ENCODE data around the gene SMCHD1.

Gene SMCHD1

DNA sequence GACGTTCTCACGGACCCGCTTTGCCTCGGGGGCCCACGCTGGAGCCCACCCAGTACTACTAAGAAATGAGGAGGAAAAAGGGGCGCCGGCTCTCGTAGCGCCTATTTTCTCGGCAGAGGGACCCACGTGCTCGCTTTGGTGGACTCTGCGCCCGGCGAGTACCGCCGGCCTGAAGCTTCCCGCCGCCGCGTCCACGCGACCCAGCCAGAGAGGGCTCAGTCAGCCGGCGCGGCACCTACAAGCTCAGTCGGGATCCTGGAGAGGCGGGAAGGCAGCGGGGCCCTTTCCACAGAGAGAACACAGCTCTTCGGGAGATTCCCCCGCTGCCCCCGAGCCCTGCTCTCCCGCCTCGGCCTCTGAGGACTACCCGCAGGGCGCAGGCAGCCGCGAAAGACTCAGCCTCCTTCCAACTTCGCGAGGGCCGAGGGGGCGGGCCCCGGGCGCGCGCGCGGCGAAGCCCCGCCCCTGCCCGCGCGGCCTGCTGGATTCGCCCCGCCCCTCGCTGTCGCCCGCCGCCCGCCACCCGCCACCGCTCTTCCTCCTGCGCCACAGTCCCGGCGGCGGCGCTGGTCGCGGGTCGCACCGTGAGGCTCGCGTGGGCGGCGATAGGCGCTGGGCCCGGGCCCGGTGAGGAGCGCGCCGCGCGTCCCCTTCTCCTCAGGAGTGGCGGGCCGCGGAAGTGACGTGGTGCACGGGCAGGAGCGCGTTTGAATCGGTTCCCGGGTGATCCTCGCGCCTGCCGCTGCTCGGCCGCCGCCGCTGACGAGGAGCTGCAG is at the start of gene SMCHD1:
TSS of gene SMCHD1 (plus strand) at position 549 of the 776 bp plus-strand sequence. CDS start 350 bp downstream, outside the sequence.
- FAIRE-seq: no peak
- DNase-seq (ENCODE audit: low spot score): peak; percentile 63

DNA sequence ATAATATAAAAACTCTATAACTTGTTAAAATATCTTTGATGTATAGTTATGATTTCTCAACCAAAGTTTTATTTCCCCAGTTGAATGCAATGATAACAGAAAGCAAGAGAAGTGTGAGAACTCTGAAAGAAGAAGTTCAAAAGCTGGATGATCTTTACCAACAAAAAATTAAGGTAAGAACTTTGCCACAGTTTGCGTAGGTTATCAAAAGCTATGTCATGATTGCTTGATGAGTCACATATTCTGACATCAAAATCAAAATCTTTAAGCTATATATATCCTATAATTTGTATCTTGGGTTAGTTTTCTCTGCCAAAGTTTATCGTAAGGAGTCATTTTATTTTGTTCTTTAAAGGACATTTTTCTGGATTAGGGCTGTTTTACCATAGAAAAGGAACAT is 49.2 kb upstream of the SMCHD1 start:
- DNase-seq (ENCODE audit: low spot score) (no peak), FAIRE-seq (no peak)

DNA sequence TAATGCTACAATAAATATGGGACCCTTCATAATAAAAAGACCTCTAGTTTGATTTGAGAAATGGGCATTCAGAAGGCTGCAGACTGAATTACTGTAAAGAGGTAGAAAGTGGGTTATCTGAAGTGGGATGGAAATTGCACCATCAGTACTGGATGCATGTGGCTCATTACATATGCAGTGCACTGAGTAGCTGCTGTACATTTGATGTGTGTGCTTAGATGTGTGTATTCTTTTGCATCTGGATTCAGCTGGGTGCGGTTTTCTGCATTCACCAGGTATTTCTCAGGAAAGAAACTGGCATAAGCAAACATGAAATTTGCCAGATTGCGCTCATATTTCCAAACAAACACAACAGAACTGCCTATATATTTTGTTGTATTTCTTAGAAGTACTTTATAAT is 45.9 kb upstream of the SMCHD1 start:
- FAIRE-seq (no peak), DNase-seq (ENCODE audit: low spot score) (no peak)

DNA sequence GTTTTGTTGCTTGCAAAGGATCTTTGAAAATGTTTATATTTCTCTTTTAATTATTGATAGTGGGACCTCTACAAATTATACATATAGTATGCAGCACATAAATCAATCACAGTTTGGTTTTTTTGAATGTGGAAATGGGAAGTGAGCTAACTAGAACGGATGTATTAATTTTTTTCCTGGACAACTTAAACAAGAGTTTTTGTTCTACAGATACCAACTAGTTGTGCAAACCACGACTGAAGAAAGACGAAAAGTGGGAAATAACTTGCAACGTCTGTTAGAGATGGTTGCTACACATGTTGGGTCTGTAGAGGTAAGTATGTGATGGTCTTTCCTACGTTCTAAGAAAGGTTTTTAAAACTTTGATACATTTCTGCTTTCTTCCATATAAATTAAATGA is 45.0 kb upstream of the SMCHD1 start:
- DNase-seq (ENCODE audit: low spot score) (no peak), FAIRE-seq (no peak)

DNA sequence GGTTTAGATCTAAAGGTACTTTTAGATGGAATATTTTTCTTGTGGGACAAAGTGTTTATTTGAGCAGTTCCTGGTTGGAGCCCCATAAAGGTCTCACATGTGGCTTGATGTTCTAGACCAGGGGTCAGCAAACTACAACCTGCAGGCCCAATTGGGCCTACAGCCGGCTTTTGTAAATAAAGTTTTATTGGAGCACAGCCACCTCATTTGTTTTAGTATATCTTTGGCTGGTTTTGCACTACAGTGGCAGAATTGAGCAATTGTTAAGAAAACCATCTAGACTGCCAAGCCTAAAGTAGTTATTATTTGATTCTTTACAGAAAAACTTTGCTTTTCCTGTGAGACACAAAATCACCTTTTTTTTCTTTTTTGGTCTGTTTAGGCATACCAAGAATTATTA is 42.5 kb upstream of the SMCHD1 start:
- no peak for DNase-seq (ENCODE audit: low spot score)
- no peak for FAIRE-seq

DNA sequence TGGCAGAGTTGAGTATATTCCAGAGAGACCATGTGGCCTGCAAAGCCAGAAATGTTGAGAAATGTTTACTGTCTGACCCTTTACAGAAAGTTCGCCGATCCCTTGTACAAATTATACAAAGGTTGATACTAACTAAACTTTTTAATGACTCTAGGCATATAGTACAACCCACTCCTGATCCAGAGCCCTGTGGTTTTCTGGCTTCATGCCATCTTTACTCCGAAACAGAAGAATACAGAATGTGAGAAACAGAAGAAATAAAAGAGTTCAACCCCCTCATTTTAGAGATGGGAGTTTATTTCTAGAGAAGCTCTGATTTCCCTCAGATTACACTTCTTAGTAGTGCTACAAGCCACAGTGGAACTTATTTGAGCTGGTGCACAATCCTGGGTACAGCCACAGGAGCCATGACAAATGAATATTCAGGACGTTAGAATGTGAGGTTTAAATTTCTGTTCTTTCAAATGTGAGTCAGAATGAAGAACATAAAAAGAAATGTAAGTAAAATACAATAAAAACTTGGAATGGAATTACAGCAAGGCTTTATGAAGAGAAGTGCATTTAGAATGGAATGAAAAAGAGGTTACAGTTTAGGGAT is 38.0 kb upstream of the SMCHD1 start:
- no peak for DNase-seq (ENCODE audit: low spot score)
- no peak for FAIRE-seq

DNA sequence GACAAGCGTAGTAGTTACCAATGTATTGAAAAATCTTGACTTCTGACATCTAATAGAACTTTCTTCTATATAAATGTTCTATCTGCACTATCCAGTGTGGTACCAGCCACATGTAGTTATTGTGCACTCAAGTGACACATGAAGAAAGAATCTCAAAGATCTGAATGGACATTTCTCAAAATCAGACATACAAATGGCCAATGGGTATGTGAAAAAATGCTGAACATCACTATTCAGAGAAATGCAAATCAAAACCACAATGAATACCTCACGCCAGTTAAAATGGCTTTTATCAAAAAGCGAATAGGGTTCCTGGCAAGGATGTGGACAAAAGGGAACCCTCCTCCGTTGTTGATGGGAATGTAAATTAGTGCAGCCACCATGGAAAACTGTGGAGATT is 37.5 kb upstream of the SMCHD1 start:
- DNase-seq (ENCODE audit: low spot score): no peak
- no peak for FAIRE-seq

DNA sequence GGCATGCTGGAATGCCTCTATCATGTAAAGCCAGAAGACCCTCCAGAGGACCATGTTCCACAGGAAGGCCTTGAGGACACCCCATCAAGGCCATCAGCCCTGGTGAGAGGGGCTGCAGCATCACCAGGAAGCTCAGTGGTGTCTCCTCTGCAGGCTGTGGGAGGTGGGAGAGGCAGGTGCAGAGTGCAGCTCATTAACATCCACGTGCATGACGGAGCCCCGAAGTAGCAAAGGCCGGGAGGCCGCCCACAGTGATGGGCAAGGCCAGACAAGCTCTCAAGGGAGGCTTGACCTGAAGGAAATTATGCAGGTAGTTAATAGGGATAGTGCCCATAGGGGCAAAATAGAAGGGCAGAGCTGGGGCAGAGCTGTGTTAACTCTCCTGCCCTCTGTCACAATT is 30.3 kb upstream of the SMCHD1 start:
- DNase-seq (ENCODE audit: low spot score) (no peak), FAIRE-seq (no peak)

DNA sequence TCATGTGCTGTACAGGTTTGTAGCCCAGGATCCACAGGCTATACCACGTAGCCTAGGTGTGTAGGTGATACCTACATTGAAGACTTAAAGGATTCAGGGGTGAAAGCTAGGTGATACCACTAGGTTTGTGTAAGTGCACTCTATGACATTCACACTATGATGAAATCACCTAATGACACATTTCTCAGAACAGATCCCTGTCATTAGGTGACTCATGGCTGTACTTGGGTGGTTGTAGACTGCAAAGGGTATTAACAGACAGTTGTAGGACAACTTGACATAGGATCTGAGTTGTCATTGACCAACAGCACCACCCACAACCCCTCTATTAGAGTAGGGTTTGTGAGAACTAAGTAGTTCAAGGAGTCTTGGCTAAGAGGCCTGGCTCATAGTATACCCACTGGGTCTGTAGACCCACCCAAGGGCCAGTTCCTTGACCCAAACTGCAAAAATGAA is 27.7 kb upstream of the SMCHD1 start:
- no peak for FAIRE-seq
- peak; percentile 48 for DNase-seq (ENCODE audit: low spot score)

DNA sequence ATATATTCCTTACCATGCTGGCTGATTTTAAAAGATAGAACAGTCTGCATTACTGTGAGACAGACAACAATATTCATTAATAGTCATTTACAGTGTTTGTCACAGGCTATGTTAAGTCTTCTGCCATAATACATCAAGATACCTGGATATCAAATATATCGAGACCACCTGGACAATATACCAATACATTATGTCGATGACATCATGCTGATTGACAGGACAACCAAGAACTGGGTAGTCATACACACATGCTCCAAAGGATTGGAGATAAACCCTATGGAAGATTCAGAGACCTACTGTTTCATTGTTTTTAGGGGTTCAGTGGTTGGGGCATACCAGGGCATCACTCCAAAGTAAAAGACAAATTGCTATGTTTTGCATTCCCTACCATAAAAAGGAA is 26.5 kb upstream of the SMCHD1 start:
- no peak for FAIRE-seq

DNA sequence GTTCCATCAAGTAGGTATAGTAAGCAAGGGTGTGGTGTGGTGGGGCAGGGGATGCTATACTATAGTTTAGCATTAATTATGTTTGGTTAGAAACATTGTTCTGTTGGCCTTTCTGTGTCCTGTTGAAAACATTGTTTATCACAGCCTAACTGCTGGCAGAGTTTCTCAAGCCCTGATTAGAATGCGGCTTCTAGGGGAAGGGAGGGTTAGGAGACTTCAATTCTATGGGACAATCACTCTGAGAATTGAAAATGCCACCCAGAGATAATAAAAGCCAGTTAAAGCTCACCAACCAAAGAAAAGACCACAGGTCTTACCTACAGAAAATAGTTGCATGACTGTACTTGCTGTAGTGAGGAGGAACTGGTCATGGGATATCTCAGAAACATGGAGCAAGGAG is 19.9 kb upstream of the SMCHD1 start:
- FAIRE-seq: no peak
- DNase-seq (ENCODE audit: low spot score): no peak

More for the DNA sequence above, 26.5 kb upstream of the SMCHD1 start:
- no peak for DNase-seq (ENCODE audit: low spot score)

DNA sequence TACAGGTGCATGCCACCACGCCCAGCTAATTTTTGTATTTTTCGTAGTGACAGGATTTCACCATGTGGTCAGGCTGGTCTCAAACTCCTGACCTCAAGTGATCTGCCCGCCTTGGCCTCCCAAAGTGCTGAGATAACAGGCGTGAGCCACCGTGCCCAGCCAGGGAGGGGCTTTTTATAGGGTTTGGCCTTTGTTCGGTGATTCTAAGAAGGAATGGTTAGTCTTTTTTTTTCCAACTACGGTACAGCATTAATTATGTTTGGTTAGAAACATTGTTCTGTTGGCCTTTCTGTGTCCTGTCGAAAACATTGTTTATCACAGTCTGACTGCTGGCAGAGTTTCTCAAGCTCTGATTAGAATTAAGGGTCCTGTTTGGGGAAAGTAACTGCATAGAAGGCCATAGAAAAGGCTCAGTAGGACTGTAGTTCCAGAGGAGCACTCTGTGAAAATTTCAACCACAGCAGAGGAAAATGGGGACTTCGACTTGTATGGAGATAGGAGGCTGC is 19.3 kb upstream of the SMCHD1 start:
- FAIRE-seq (no peak), DNase-seq (ENCODE audit: low spot score) (no peak)

DNA sequence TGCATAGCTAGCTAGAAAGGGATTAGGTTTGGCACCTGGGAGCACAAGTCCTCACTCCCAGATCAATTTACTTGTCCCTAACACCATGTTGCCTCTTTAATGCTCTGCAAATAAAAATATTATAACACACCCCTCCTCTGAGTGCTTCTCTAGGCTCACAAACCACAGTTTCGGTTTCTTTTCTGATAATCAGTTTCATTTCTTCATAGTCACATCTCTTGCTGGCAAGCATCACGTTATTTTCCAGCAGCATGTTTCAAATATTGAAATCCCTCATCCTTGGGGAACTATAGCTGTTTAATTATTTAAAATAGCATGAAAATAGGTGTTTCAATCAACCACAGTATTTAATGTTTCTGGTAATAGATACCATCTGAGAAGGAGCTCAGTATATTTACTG is 13.9 kb upstream of the SMCHD1 start:
- DNase-seq (ENCODE audit: low spot score) (no peak), FAIRE-seq (no peak)

DNA sequence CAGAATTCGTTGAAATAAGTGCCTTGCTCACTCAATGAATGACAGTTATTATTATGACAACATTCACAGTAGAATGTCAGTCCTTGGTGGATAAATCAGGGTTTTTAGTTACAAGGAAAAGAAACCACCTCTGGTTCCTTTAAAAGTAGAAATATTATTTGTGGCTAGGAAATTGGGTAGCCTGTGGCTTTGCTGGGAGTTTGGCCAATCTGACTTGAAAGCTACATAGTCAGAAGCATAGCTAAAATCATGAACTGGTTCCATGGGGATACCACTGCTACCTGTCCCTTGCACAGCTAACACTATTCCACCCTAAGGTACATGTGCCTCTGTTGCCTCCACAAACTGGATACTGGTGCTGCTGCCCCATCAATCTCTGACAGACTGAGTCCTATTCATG is 12.8 kb upstream of the SMCHD1 start:
- FAIRE-seq: no peak
- DNase-seq (ENCODE audit: low spot score): no peak

DNA sequence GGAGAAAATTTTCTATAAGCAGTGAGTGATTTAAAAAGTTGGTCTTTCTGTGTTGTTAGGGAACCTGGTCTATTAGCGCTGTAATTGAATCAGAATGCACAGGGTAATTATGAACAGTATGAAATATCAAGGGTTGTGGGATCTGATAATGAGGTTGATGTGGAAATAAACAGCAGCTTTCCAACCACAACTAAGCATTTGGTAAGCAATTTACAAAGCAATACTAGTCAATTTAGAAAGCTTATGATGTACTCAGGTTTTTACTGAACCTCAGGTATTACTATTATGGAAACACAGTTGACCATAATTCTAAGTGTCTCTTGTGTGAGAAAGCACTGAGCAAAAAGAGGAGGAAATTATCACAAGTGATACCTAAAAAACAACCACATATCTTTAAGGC is 11.0 kb upstream of the SMCHD1 start:
- no peak for FAIRE-seq
- DNase-seq (ENCODE audit: low spot score): no peak

DNA sequence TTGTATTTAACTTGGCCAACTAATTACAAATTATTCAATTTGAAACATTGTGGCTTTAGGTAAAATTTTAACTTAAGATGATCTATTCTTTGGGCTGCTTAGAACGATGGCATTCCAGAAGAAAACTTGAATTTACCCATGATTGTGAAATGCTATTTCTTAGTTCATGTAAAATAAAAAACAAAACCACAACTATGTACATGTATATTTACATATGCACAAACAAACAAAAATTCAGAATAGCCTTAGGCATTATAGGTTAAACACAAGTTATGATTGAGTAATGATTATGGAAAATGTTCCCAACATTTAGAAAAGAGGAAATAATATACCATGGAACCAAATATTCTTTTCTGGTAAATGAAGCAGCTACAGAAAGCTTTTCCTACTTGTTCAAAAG is 3.5 kb upstream of the SMCHD1 start:
- FAIRE-seq: no peak
- DNase-seq (ENCODE audit: low spot score): no peak

DNA sequence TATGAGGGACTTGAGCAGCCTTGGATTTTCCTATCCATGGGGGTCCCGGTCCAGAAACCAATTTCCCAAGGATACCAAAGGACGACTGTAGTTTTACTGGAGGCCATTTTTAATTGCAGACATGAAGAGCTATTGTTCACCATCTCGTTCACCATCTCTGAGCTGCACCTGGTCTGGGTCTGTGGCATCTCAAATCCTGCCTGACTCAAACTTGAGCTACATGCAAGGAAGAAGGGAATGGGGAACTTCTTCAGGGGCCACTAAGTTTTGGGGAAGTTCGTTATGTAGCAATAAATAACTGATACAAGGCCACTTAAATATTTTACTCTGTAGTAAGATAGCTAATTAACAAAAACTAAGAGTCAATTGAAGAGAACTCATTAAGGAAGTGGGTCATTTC is 2.1 kb upstream of the SMCHD1 start:
- DNase-seq (ENCODE audit: low spot score) (no peak), FAIRE-seq (no peak)

DNA sequence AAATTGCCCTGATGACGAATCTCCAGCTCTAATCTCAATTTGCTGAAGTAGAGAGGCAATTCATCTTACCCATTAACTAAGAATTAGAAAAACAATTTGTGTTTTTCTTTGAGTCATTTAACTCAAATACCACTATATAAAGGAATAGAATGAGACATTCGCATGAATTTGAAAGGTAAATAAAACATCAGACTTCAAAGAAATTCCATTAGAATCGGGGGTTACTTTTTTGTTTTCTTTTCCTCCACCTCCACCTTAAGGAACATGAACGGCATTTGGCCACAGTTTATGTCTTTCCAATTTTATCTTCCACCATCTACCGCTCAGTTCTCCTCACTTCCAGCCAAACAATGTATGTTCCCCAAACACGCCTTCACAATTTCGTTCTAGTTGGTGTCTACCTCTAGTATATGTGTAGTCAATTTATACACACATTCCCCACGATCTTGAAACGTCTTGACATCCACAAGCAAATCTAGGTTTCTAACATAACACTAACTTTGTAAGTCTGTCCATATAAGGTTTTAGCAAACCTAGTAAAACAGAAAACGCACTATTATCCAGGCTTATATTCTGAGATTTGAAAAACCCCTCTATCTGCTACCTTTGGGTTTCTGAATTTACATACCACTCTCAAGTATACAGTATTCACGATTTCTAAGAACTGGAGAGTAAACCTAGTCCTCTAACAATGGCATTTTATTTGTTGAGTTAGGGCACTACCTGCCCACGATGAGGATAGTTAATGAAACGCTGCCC is 1.2 kb upstream of the SMCHD1 start:
- FAIRE-seq: no peak
- DNase-seq (ENCODE audit: low spot score): no peak

DNA sequence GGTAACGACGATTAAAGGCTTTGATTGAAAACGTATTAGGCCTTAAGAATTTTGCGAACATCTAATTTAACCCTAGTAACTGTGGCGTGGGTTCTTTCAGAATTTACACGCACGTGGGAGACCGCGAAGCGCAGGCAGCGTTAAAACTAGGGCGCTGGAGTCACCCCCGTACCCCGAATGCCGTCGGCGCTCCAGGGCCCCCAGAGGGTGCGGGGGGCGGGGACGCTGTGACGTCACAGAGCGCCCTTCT is 673 bp upstream of the SMCHD1 start:
- FAIRE-seq (no peak), DNase-seq (ENCODE audit: low spot score) (no peak)

DNA sequence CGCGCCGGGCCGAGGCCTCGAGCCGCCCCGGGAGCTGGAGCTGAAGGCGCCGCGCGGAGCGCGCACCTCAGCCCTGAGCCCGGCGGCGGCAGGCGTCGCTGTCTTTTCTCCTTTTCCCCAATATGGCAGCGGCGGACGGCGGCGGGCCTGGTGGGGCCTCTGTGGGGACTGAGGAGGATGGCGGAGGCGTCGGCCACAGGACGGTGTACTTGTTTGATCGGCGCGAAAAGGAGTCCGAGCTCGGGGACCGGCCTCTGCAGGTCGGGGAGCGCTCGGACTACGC is 369 bp downstream of the SMCHD1 start:
- FAIRE-seq (no peak), DNase-seq (ENCODE audit: low spot score) (no peak)

DNA sequence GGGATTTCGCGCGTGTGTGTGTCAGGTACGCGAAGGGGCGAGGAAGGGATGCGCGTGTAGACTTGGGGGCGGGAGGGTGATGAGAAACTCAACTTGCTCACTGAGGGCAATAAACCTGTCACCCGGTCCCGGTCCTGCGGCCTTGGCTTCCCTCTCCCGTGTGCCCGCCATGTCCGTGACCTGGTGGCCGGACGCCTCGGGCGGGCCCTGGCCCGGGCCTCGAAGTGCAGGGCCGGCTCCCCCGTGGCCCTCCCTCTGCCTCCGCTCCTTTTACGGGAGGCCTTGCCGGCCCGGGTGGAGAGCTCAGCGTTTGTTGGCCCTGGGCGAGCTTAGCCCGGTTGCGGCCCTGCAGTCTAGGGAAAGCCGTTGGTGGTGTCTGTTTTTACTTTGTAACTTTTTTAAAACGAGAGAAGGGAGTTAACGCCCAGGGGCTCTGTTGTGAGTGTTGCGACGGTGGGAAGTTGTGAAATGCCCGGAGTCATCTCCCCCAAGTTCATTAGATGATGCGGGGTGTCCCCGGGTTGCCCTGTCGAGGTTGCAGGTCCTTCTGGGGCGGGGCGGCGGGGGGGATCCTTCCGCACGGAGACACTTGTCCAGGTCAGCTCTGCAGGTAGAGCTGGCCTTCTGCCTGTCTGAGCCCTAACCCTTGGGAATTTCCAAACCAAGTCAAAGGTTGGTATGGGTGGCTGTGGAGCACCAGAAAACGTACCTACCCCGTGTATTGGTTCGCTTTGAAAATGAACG is 883 bp downstream of the SMCHD1 start:
- DNase-seq (ENCODE audit: low spot score) (no peak), FAIRE-seq (no peak)

DNA sequence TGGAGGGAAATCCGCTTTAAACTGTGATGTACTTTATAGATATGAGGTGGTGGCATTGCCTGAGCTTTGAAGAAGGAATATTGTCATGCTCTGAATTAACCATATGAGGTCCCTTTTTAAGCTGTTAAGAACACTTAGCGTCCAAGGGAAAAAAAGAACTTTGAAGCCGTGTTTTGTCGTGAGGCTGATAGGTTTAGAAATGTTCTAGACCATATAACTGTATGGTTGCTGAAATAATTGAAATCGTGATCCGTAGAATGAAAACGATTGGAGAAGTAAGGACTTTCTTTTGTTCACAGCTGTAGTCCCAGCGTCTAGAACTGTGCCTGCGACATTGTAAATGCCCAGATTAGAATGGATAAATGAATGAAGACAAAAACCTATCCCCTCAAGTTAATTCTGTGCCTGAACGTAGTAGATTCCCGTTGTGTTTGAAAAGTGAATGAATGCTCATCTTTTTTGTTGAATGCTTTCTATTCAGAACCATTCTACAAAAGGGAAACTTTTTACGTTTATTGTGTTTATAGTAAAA is 1.5 kb downstream of the SMCHD1 start:
- DNase-seq (ENCODE audit: low spot score) (no peak), FAIRE-seq (no peak)

Data from RCC 7860 (cell line).